ENCODE measurements around the gene NEUROG3.

The NEUROG3 gene

GRCh38 chr10:69527961-69528360 is 45.3 kb downstream of the NEUROG3 start:
- no peak overlapping the region for H3K4me3 ChIP-seq (ENCODE audit: low read depth, low read length)
- DNase-seq (ENCODE audit: low read depth), result no peak
